ENCODE results near the gene CBFA2T3.
A peak's percentile ranks its signal among the peaks of the same experiment; 100 is the strongest.

The CBFA2T3 gene

GRCh38 chr16:88883117-88883895 lies 93.7 kb downstream of the CBFA2T3 start:
- peaks cover 2% of the 10 kb centered on the region for H3K9me3 Mint-ChIP-seq
- no peak for DNase-seq
- no peaks in the 10 kb centered on the region for H3K36me3 Mint-ChIP-seq
- CTCF ChIA-PET, result no interaction called here
- H3K4me1 Mint-ChIP-seq, result no peaks in the 10 kb centered on the region
- no peak overlapping the region for H3K4me3 Mint-ChIP-seq
- no peak overlapping the region for H3K27ac Mint-ChIP-seq
- no peaks in the 10 kb centered on the region for H3K27me3 Mint-ChIP-seq

- no peak overlapping the region for H3K27ac Mint-ChIP-seq
- DNase-seq, result peak; percentile 25
- H3K36me3 Mint-ChIP-seq, result no peaks in the 10 kb centered on the region
- CTCF ChIA-PET, result no interaction called here
- H3K4me1 Mint-ChIP-seq, result no peaks in the 10 kb centered on the region
- peaks cover 2% of the 10 kb centered on the region for H3K9me3 Mint-ChIP-seq
- no peak overlapping the region for H3K4me3 Mint-ChIP-seq
- H3K27me3 Mint-ChIP-seq, result no peaks in the 10 kb centered on the region
Measured at GRCh38 chr16:88882358-88883030, 94.5 kb downstream of the CBFA2T3 start.

GRCh38 chr16:88881675-88882357 lies 95.2 kb downstream of the CBFA2T3 start:
- H3K4me1 Mint-ChIP-seq, result no peaks in the 10 kb centered on the region
- H3K27me3 Mint-ChIP-seq, result no peaks in the 10 kb centered on the region
- no peak for DNase-seq
- peaks cover 2% of the 10 kb centered on the region for H3K9me3 Mint-ChIP-seq
- no peak overlapping the region for H3K27ac Mint-ChIP-seq
- H3K36me3 Mint-ChIP-seq, result no peaks in the 10 kb centered on the region
- H3K4me3 Mint-ChIP-seq, result no peak overlapping the region
- CTCF ChIA-PET, result no interaction called here

- DNase-seq, result no peak
- CTCF ChIA-PET, result no interaction called here
- no peaks in the 10 kb centered on the region for H3K27me3 Mint-ChIP-seq
- no peaks in the 10 kb centered on the region for H3K4me1 Mint-ChIP-seq
- peaks cover 2% of the 10 kb centered on the region for H3K9me3 Mint-ChIP-seq
- no peak overlapping the region for H3K27ac Mint-ChIP-seq
- no peaks in the 10 kb centered on the region for H3K36me3 Mint-ChIP-seq
- no peak overlapping the region for H3K4me3 Mint-ChIP-seq
Measured at GRCh38 chr16:88881007-88881615, 95.9 kb downstream of the CBFA2T3 start.

- no peak for DNase-seq
- CTCF ChIA-PET, result no interaction called here
- Mint-ChIP-seq H3K4me1 (no peaks in the 10 kb centered on the region), H3K4me3 (no peak overlapping the region), H3K27ac (no peak overlapping the region), H3K9me3 (peaks cover 2% of the 10 kb centered on the region), H3K27me3 (no peaks in the 10 kb centered on the region), H3K36me3 (no peaks in the 10 kb centered on the region)
Measured at GRCh38 chr16:88880226-88881006, 96.6 kb downstream of the CBFA2T3 start.

GRCh38 chr16:88879788-88880055 lies 97.3 kb downstream of the CBFA2T3 start:
- no peaks in the 10 kb centered on the region for H3K27me3 Mint-ChIP-seq
- H3K4me1 Mint-ChIP-seq, result no peaks in the 10 kb centered on the region
- peaks cover 2% of the 10 kb centered on the region for H3K9me3 Mint-ChIP-seq
- H3K4me3 Mint-ChIP-seq, result no peak overlapping the region
- no peak overlapping the region for H3K27ac Mint-ChIP-seq
- H3K36me3 Mint-ChIP-seq, result no peaks in the 10 kb centered on the region
- no peak for DNase-seq
- CTCF ChIA-PET, result no interaction called here

GRCh38 chr16:88878967-88879787 lies 97.8 kb downstream of the CBFA2T3 start:
- Mint-ChIP-seq H3K4me1 (no peaks in the 10 kb centered on the region), H3K9me3 (peaks cover 2% of the 10 kb centered on the region), H3K27me3 (peaks cover 2% of the 10 kb centered on the region), H3K36me3 (no peaks in the 10 kb centered on the region), H3K4me3 (no peak overlapping the region), H3K27ac (no peak overlapping the region)
- no peak for DNase-seq
- CTCF ChIA-PET, result no interaction called here

- DNase-seq, result no peak
- no peak overlapping the region for H3K27ac Mint-ChIP-seq
- H3K36me3 Mint-ChIP-seq, result no peaks in the 10 kb centered on the region
- H3K4me1 Mint-ChIP-seq, result no peaks in the 10 kb centered on the region
- H3K27me3 Mint-ChIP-seq, result peaks cover 7% of the 10 kb centered on the region
- peaks cover 2% of the 10 kb centered on the region for H3K9me3 Mint-ChIP-seq
- CTCF ChIA-PET, result no interaction called here
- no peak overlapping the region for H3K4me3 Mint-ChIP-seq
Measured at GRCh38 chr16:88878356-88878755, 98.7 kb downstream of the CBFA2T3 start.

GRCh38 chr16:88877564-88878289 lies 99.3 kb downstream of the CBFA2T3 start:
- H3K27me3 Mint-ChIP-seq, result peaks cover 7% of the 10 kb centered on the region
- CTCF ChIA-PET, result no interaction called here
- H3K27ac Mint-ChIP-seq, result no peak overlapping the region
- no peaks in the 10 kb centered on the region for H3K4me1 Mint-ChIP-seq
- H3K4me3 Mint-ChIP-seq, result no peak overlapping the region
- no peak for DNase-seq
- no peaks in the 10 kb centered on the region for H3K36me3 Mint-ChIP-seq
- H3K9me3 Mint-ChIP-seq, result no peaks in the 10 kb centered on the region

- no peak overlapping the region for H3K4me3 Mint-ChIP-seq
- peak overlapping the region; percentile 21 for H3K27ac Mint-ChIP-seq
- no peaks in the 10 kb centered on the region for H3K9me3 Mint-ChIP-seq
- CTCF ChIA-PET, result no interaction called here
- no peaks in the 10 kb centered on the region for H3K4me1 Mint-ChIP-seq
- no peak for DNase-seq
- H3K27me3 Mint-ChIP-seq, result peaks cover 7% of the 10 kb centered on the region
- H3K36me3 Mint-ChIP-seq, result no peaks in the 10 kb centered on the region
Measured at GRCh38 chr16:88876942-88877526, 100.0 kb downstream of the CBFA2T3 start.

GRCh38 chr16:88875703-88876234 lies 101.2 kb downstream of the CBFA2T3 start:
- CTCF ChIA-PET, result no interaction called here
- no peak for DNase-seq
- Mint-ChIP-seq H3K27me3 (peaks cover 15% of the 10 kb centered on the region), H3K4me3 (no peak overlapping the region), H3K27ac (peak overlapping the region; percentile 65), H3K36me3 (no peaks in the 10 kb centered on the region), H3K9me3 (no peaks in the 10 kb centered on the region), H3K4me1 (peaks cover 2% of the 10 kb centered on the region)

- CTCF ChIA-PET, result no interaction called here
- peaks cover 6% of the 10 kb centered on the region for H3K4me1 Mint-ChIP-seq
- H3K9me3 Mint-ChIP-seq, result no peaks in the 10 kb centered on the region
- DNase-seq, result no peak
- H3K4me3 Mint-ChIP-seq, result no peak overlapping the region
- H3K36me3 Mint-ChIP-seq, result no peaks in the 10 kb centered on the region
- peaks cover 22% of the 10 kb centered on the region for H3K27me3 Mint-ChIP-seq
- H3K27ac Mint-ChIP-seq, result no peak overlapping the region
Measured at GRCh38 chr16:88874938-88875599, 101.9 kb downstream of the CBFA2T3 start.

Measured in activated naive CD4-positive, alpha-beta T cell treated with anti-CD3 and anti-CD28 coated beads, Interleukin-2, amount 10 ng/mL, durations not matched to agents 7 days and 5 days (primary cell).